Esophagus muscularis mucosa (tissue), 4 donors: ENCODE data around the gene BPIFB6.

Experiments
- CTCF ChIP-seq, 3 experiments: fragments of 200-600 bp in 2 of 3; fragments of 450-650 bp in 1 of 3; sonication (generic) in 2 of 3; IDR thresholded peaks; one replicate each; pipeline ENCODE4 v1.5.1; 2017 to 2019; ENCODE audit warnings: antibody characterized with exemption in 3 of 3, mild to moderate bottlenecking in 2 of 3, moderate library complexity in 1 of 3
- EP300 ChIP-seq: sonication (generic); formaldehyde crosslinking; IDR thresholded peaks from one replicate; pipeline ENCODE4 v1.6.1; 2017; ENCODE audit warnings: antibody characterized with exemption
- POLR2A ChIP-seq: fragments of 450-650 bp; IDR thresholded peaks from one replicate; pipeline ENCODE4 v1.6.1; 2017; ENCODE audit warnings: antibody characterized with exemption, moderate library complexity, mild to moderate bottlenecking, low read depth

- TF ChIP-seq POLR2A: no peak
- no peak for TF ChIP-seq CTCF (IDR thresholded peaks at IDR 0.05)
- TF ChIP-seq EP300: no peak
These were observed 11.8 kb upstream of the BPIFB6 start for GRCh38 chr20:33019465-33020277.
